RWPE2 (cell line): ENCODE measurements around the gene TIMELESS.

Source experiments
- ATAC-seq: fragments of 200-7000 bp; cut with Tn5 transposase; 3 replicates; pipeline ENCODE4 v1.9.1; 2021; ENCODE audit warnings: low read depth
- DNase-seq: peaks from one replicate; pipeline ENCODE4 v3.0.0-alpha.2; 2020; ENCODE audit warnings: low spot score
- H3K27ac ChIP-seq: fragments of 450-650 bp; 2 replicates; pipeline ENCODE4 v1.5.1; 2017; ENCODE audit warnings: mild to moderate bottlenecking; ENCODE audit not compliant: poor library complexity, severe bottlenecking
- H3K27me3 ChIP-seq: fragments of 250-450 bp; sonication (Bioruptor Pico); 2 replicates; pipeline ENCODE4 v1.5.1; 2021; ENCODE audit warnings: mild to moderate bottlenecking, moderate library complexity; ENCODE audit not compliant: insufficient read depth, poor library complexity, severe bottlenecking
- H3K36me3 ChIP-seq: fragments of 250-450 bp; sonication (Bioruptor Pico); 2 replicates; pipeline ENCODE4 v1.5.1; 2020; ENCODE audit warnings: low read depth, mild to moderate bottlenecking, moderate library complexity
- H3K4me1 ChIP-seq: fragments of 250-450 bp; sonication (Bioruptor Pico); 2 replicates; pipeline ENCODE4 v1.5.1; 2021; ENCODE audit warnings: mild to moderate bottlenecking, moderate library complexity; ENCODE audit not compliant: insufficient read depth, poor library complexity, severe bottlenecking
- H3K4me3 ChIP-seq: fragments of 250-450 bp; sonication (Bioruptor Pico); 2 replicates; pipeline ENCODE4 v1.5.1; 2021; ENCODE audit warnings: mild to moderate bottlenecking, moderate library complexity; ENCODE audit not compliant: severe bottlenecking
- H3K9me3 ChIP-seq: fragments of 250-450 bp; sonication (Bioruptor Pico); 2 replicates; pipeline ENCODE4 v1.5.1; 2021; ENCODE audit warnings: mild to moderate bottlenecking, moderate library complexity; ENCODE audit not compliant: severe bottlenecking
- CTCF ChIP-seq: fragments of 450-650 bp; IDR thresholded peaks from one replicate; pipeline ENCODE4 v1.5.1; 2017; ENCODE audit warnings: mild to moderate bottlenecking, moderate library complexity; ENCODE audit not compliant: poor library complexity, severe bottlenecking

Gene TIMELESS

DNA sequence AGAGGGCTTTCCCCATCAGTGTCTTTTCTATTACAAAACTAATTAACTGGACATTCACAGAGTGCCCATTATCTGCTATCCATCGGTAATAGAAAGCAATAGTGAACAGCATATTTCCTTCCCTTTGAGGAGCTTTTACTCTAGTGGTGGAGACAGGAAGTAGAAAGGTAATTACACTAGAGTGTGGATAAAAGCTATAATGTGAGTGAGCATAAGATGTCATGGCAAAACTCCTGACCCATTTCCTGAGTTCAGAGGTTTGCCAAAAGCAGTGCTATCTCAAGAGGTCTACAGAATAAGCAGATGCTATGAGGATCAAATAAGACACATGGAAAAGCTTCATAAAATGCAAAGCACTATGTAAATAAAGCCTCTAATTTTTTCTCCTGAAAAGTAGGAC, 24.0 kb downstream of the TIMELESS start:
- ATAC-seq = no peak
- no peak for TF ChIP-seq CTCF
- peaks cover 72% of the 10 kb centered on the region for H3K36me3 ChIP-seq
- no peak for DNase-seq
- H3K27ac ChIP-seq = no peak overlapping the region
- H3K9me3 ChIP-seq = no peaks in the 10 kb centered on the region
- H3K4me3 ChIP-seq = no peak overlapping the region
- H3K27me3 ChIP-seq = no peaks in the 10 kb centered on the region
- no peaks in the 10 kb centered on the region for H3K4me1 ChIP-seq

DNA sequence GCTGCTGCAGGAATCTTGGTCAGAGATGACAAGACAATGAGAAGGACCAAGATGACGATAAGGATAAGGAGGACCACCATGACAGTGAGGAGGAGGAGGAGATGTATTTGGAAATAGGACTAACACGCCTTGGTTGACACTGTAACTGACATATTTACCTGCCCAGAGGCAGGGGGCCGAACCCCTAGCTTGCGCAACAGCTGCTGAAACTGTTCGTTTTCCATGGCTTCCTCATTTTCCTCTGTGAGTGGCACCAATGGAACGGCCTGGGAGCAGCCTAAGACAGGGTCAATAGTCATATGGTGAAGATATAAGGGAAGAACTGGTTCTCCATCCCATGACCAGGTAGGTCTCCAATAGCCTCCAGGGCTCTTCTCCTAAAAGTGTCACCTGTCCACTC, 28.8 kb downstream of the TIMELESS start:
- H3K27me3 ChIP-seq = no peaks in the 10 kb centered on the region
- TF ChIP-seq CTCF = no peak
- ATAC-seq (no peak), DNase-seq (no peak)
- H3K4me1 ChIP-seq = no peaks in the 10 kb centered on the region
- H3K4me3 ChIP-seq = no peak overlapping the region
- peaks cover 61% of the 10 kb centered on the region for H3K36me3 ChIP-seq
- no peak overlapping the region for H3K27ac ChIP-seq
- no peaks in the 10 kb centered on the region for H3K9me3 ChIP-seq

DNA sequence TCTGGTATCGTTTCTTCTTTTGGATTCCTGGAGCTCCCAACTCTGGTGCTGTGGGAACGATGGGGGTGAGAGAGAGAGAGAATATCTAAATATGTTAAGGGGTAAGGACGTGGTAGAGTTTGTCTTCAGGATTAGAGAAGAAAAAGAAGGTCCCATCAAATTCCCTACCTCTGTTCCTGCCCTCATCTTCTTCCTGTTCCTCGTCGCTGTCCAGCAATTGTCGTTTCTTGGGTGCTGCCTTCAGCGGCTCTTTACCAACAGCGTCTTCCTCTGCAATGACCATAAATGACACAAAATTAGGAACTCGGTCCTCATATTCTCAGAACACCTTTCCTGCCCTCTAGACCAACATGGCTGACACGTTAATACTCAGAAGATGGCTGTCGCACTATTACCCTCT, 31.5 kb downstream of the TIMELESS start:
- ATAC-seq = no peak
- no peak for DNase-seq
- no peak for TF ChIP-seq CTCF
- no peak overlapping the region for H3K27ac ChIP-seq
- H3K9me3 ChIP-seq = no peaks in the 10 kb centered on the region
- H3K4me1 ChIP-seq = no peaks in the 10 kb centered on the region
- H3K27me3 ChIP-seq = no peaks in the 10 kb centered on the region
- H3K36me3 ChIP-seq = peaks cover 37% of the 10 kb centered on the region
- no peak overlapping the region for H3K4me3 ChIP-seq

- Histone ChIP-seq H3K9me3 (no peaks in the 10 kb centered on the region), H3K4me3 (no peak overlapping the region), H3K36me3 (peaks cover 17% of the 10 kb centered on the region), H3K27me3 (no peaks in the 10 kb centered on the region), H3K27ac (no peak overlapping the region), H3K4me1 (no peaks in the 10 kb centered on the region)
- ATAC-seq (no peak), DNase-seq (no peak)
- TF ChIP-seq CTCF = no peak
Observed at GRCh38 chr12:56414401-56414800, 34.8 kb downstream of the TIMELESS start.

- DNase-seq (no peak), ATAC-seq (no peak)
- Histone ChIP-seq H3K27me3 (no peaks in the 10 kb centered on the region), H3K36me3 (peaks cover 11% of the 10 kb centered on the region; the same call in 1 of the 2 replicates), H3K4me3 (no peak overlapping the region), H3K9me3 (no peaks in the 10 kb centered on the region), H3K27ac (no peak overlapping the region), H3K4me1 (no peaks in the 10 kb centered on the region)
- no peak for TF ChIP-seq CTCF
Observed at GRCh38 chr12:56413392-56413791, 35.8 kb downstream of the TIMELESS start.
